GM19023 (cell line): ENCODE data around the gene NHSL2.
A peak's percentile ranks its signal among the peaks of the same experiment; 100 is the strongest.

Experiments
- ATAC-seq: cut with Tn5 transposase; IDR thresholded peaks from one replicate; pipeline ENCODE4 v1.9.1; 2021; ENCODE audit warnings: mild to moderate bottlenecking, moderate library complexity; ENCODE audit not compliant: unreplicated experiment

The NHSL2 gene

GRCh38 chrX:72126048-72126415 is 215.4 kb downstream of the NHSL2 start:
- peak; percentile 1 for ATAC-seq

GRCh38 chrX:72126539-72127140 is 216.0 kb downstream of the NHSL2 start:
- ATAC-seq, result peak; percentile 78

GRCh38 chrX:72127332-72127731 is 216.7 kb downstream of the NHSL2 start:
- no peak for ATAC-seq

GRCh38 chrX:72128183-72128834 is 217.7 kb downstream of the NHSL2 start:
- no peak for ATAC-seq

GRCh38 chrX:72128881-72129280 is 218.2 kb downstream of the NHSL2 start:
- ATAC-seq, result no peak

- no peak for ATAC-seq
Measured at GRCh38 chrX:72129661-72130060, 219.0 kb downstream of the NHSL2 start.

- no peak for ATAC-seq
Measured at GRCh38 chrX:72130156-72130761, 219.6 kb downstream of the NHSL2 start.

- no peak for ATAC-seq
Measured at GRCh38 chrX:72130762-72131250, 220.2 kb downstream of the NHSL2 start.

- peak; percentile 71 for ATAC-seq
Measured at GRCh38 chrX:72131317-72132294, 221.0 kb downstream of the NHSL2 start, which contains the start of gene RTL5. RTL5 (minus strand) TSS chrX:72131915.

- no peak for ATAC-seq
Measured at GRCh38 chrX:72132456-72132855, 221.8 kb downstream of the NHSL2 start.

- no peak for ATAC-seq
Measured at GRCh38 chrX:72133851-72134546, 223.4 kb downstream of the NHSL2 start.

GRCh38 chrX:72137846-72138495 is 227.3 kb downstream of the NHSL2 start:
- ATAC-seq, result no peak

GRCh38 chrX:72139538-72139937 is 228.9 kb downstream of the NHSL2 start:
- no peak for ATAC-seq

GRCh38 chrX:72141372-72142004 is 230.8 kb downstream of the NHSL2 start:
- no peak for ATAC-seq

- ATAC-seq, result no peak
Measured at GRCh38 chrX:72142094-72142793, 231.6 kb downstream of the NHSL2 start.

GRCh38 chrX:72142794-72143608 is 232.4 kb downstream of the NHSL2 start:
- no peak for ATAC-seq

GRCh38 chrX:72143609-72143907 is 232.9 kb downstream of the NHSL2 start:
- no peak for ATAC-seq

- no peak for ATAC-seq
Measured at GRCh38 chrX:72145181-72145580, 234.5 kb downstream of the NHSL2 start.
